ENCODE data around the gene TMEM220.

DNA sequence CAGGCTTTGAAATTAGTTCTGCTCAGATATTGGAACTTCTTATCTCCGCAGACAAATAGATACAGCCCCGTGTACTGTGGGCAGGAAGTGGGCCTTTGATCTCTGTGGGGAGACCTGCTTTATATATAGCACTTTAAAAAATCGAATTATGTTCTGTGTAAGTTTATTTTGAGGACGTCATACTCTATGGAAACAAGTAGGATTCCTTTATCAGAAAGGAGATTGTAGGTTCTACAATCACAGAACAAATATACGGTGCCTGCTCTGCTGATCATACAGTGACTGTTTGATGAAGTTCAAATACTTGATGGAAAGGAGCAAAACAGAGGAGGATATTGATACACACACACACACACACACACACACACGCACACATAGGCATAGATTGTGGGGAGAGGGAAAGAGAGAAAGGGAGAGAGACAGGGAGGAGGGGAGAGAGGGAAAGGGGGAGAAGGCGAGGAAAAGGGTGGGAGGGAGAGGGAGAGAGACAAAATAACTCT is 14.7 kb upstream of the TMEM220 start:
- TF ChIP-seq, protein P1, sequence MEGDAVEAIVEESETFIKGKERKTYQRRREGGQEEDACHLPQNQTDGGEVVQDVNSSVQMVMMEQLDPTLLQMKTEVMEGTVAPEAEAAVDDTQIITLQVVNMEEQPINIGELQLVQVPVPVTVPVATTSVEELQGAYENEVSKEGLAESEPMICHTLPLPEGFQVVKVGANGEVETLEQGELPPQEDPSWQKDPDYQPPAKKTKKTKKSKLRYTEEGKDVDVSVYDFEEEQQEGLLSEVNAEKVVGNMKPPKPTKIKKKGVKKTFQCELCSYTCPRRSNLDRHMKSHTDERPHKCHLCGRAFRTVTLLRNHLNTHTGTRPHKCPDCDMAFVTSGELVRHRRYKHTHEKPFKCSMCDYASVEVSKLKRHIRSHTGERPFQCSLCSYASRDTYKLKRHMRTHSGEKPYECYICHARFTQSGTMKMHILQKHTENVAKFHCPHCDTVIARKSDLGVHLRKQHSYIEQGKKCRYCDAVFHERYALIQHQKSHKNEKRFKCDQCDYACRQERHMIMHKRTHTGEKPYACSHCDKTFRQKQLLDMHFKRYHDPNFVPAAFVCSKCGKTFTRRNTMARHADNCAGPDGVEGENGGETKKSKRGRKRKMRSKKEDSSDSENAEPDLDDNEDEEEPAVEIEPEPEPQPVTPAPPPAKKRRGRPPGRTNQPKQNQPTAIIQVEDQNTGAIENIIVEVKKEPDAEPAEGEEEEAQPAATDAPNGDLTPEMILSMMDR (IDR thresholded peaks at IDR 0.05; ENCODE audit: low read length), result no peak
- TF ChIP-seq EZH2 (optimal IDR thresholded peaks at IDR 0.05; ENCODE audit: low read depth, low read length), result no peak

Data from MM.1S (cell line).